GM13976 (cell line): ENCODE data around the gene EFEMP2.

Experiments
- DNase-seq: peaks from one replicate; pipeline ENCODE4 v3.0.0; 2012; ENCODE audit warnings: low spot score
- CTCF ChIP-seq: IDR thresholded peaks from 2 replicates; pipeline ENCODE4 v1.5.1; 2012; ENCODE audit warnings: borderline replicate concordance, mild to moderate bottlenecking; ENCODE audit not compliant: insufficient read depth; ENCODE audit errors: extremely low read depth, missing control alignments, control extremely low read depth
- in situ Hi-C: fragments of 300-500 bp; cut with MboI; formaldehyde crosslinking; loops from one replicate; pipeline ENCODE4 v1.12.0; 2022; ENCODE audit warnings: low sequenced_read_pairs, mixed read lengths, inconsistent platforms; ENCODE audit not compliant: unreplicated experiment

The EFEMP2 gene

GRCh38 chr11:65861165-65861505 lies 11.5 kb downstream of the EFEMP2 start:
- no peak for DNase-seq
- in situ Hi-C loops = no loop called here
- TF ChIP-seq CTCF = no peak

GRCh38 chr11:65860278-65861164 lies 12.1 kb downstream of the EFEMP2 start, which contains the start of gene MUS81:
Gene MUS81 (plus strand): TSS chr11:65860433. CDS start chr11:65860754, 321 bp downstream.
- TF ChIP-seq CTCF = peak; percentile 91
- in situ Hi-C loops = no loop called here
- DNase-seq = peak; percentile 94

GRCh38 chr11:65859812-65860277 lies 12.8 kb downstream of the EFEMP2 start:
- TF ChIP-seq CTCF = no peak
- no peak for DNase-seq
- in situ Hi-C loops = no loop called here

- DNase-seq = peak; percentile 95
- no peak for TF ChIP-seq CTCF
- in situ Hi-C loops = no loop called here
Measured at GRCh38 chr11:65859095-65859811, 13.3 kb downstream of the EFEMP2 start.

- no peak for DNase-seq
- in situ Hi-C loops = no loop called here
- TF ChIP-seq CTCF = no peak
Measured at GRCh38 chr11:65858681-65859087, 13.9 kb downstream of the EFEMP2 start.

- no peak for TF ChIP-seq CTCF
- DNase-seq = peak; percentile 92
- in situ Hi-C loops = no loop called here
Measured at GRCh38 chr11:65857853-65858680, 14.5 kb downstream of the EFEMP2 start, which contains the start of gene CFL1. Gene CFL1 (minus strand): TSS chr11:65858180. CDS start chr11:65858099, 81 bp downstream.
